IPS DF 19.7 (cell line): ENCODE data around the gene CATSPERB.
"Not testable (repeated sequence)": the region's sequence is repeated elsewhere in the genome, so short reads cannot be mapped to it uniquely, and the experiment has no call there.

Experiments used
- DNase-seq: peaks from one replicate; pipeline ENCODE4 v3.0.0-alpha.2; 2013; ENCODE audit warnings: low read depth, low spot score

The CATSPERB gene

DNA sequence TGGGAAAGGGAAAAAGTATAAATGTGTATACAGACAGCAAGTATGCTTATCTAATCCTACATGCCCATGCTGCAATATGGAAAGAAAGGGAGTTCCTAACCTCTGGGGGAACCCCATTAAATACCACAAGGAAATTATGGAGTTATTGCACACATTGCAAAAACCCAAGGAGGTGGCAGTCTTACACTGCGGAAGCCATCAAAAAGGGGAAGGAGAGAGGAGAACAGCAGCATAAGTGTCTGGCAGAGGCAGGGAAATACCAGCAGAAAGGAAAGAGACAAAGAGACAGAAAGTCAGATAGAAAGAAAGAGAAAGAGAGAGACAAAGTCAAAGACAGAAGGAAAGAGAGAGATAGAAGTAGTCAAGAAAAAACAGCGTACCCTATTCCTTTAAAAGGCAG lies 64.8 kb downstream of the CATSPERB start:
- DNase-seq, result not testable (repeated sequence)

DNA sequence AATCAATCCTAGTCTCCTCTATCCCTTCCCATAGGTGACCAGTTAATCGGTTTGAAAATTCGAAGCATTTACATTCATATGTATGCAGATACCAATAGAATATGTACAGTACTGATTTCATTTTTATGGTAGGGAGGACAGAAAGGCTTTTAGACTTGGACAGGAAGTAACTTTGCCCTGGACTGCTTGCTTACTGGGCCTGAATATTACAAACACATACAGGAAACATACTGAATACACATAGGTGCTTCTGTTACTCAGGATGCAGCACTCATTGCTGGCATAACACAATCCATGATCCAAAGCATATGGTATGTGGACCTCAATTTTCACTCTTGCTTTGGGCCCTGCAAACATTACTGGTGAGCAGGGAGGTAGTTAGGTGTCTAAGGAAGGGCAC lies 71.1 kb downstream of the CATSPERB start:
- no peak for DNase-seq

DNA sequence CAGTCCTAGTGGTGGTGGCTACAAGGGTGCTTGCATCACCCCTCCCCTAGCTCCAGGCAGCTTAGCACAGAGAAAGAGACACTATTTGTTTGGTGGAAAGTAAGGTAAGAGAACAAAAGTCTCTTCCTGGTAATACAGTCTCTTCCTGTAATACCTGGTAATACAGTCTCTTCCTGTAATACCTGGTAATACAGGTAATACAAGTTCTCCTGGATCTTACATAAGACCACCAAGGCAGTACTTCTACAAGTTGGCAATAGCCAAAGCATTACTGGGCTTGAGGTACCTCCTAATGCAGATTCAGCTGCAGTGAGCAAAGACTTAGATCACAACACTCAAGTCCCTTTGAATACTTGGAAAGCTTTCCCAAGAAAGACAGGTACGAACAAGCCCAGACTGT lies 77.0 kb downstream of the CATSPERB start:
- no peak for DNase-seq

- no peak for DNase-seq
These were observed 78.4 kb downstream of the CATSPERB start for GRCh38 chr14:91653451-91653850.

GRCh38 chr14:91649930-91650329 lies 82.0 kb downstream of the CATSPERB start:
- DNase-seq, result no peak

DNA sequence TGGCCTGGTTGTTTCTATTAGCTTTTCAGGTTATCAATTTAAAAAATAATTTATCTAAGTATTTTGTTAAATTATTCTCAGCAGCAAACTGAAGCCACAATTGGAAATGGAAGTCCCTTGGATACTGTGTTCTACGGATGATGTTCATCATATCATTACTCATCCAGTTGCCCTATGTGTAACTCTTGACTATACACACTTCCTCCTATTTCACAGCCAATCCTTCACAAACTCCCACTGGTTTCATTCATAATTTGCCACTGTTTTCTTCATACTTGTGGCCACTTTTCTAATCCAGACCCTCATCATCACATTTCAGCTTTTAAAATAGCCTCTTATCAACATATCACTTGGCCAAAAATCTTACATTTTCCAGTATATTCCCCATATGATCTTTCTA lies 84.0 kb downstream of the CATSPERB start:
- DNase-seq, result no peak

- DNase-seq, result no peak
These were observed 95.3 kb downstream of the CATSPERB start for GRCh38 chr14:91636604-91637003.

GRCh38 chr14:91624757-91625156 lies 107.1 kb downstream of the CATSPERB start:
- no peak for DNase-seq

DNA sequence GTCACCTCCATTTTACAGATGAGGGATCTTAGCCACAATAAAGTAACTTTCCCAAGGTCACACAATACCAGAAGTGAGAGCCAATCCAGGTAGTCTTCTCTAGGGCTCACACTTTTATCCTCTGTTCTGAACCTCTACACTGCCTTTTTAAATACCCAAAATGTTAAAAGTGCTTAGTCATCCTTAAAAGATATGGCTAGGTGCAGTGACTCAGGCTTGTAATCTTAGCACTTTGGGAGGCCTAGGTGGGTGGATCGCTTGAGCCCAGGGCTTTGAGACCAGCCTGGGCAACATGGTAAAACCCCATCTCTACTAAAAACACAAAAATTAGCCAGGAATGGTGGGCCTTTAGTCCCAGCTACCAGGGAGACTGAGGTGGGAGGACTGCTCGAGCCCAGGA lies 117.7 kb downstream of the CATSPERB start:
- DNase-seq, result no peak

DNA sequence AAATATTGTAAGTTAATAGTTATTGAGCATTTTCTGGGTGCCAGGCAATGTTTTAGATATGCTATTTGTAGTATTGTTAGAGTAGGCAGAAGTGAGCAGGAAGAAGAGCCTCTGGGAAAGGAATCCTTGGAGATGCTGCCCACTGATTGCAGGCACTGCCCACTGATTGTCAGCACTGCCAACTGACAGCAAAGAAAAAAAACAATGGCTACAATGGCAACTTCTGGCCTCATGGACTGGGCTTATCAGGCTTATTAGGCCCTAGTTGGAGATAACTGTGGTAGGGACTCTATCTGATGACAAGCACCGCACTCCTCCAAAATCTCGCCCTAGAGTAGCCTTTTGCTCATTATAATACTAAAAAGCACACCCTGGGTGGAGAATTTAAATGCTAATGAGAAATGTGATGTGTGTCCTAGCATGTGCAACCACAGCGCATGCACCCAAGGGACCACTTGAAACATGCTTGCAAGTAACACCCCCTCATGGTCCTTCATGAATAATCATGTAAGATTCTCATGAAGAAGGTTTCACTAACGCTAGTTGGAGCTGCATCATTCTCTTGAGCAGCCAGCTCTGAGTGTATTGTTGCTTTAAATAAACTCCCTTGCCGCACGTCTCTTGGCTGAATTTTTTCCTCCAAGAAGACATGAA lies 118.3 kb downstream of the CATSPERB start:
- no peak for DNase-seq

GRCh38 chr14:91611528-91611927 lies 120.4 kb downstream of the CATSPERB start:
- DNase-seq, result no peak

- no peak for DNase-seq
These were observed 122.7 kb downstream of the CATSPERB start for GRCh38 chr14:91609161-91609560.

DNA sequence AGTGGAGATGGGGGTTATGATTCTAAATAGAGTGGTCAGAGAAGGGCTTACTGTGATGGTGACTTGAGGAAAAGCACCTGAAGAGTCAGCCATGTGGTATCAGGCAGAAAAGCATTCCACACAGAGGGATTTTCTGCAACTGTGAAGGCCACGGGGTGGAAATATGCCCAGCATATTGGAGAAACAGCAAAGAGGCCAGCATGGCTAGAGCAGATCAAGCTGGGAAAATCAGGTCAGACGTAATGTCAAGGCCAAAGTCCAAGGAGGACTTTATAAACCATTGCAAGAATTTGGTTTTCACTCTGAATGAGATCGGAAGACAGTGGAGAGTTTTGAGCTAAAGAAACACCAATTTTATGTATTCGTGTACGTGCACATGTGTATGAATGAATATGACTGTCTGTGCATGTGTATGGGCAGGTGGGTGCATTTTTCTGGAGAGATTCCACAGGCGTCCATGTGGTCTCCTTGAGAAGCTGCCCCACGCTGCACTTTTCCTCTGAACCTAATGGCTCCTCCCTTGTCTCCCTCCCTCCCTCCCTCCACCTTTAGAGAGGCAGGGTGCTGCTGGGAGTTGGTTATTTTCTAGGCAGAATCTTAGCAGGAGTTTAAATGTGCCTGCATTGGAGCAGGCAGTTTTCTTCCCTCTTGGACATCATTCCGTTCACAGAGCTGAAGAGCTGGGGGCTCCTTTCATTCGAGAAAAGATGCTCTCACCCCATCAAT lies 124.4 kb downstream of the CATSPERB start:
- DNase-seq, result no peak

DNA sequence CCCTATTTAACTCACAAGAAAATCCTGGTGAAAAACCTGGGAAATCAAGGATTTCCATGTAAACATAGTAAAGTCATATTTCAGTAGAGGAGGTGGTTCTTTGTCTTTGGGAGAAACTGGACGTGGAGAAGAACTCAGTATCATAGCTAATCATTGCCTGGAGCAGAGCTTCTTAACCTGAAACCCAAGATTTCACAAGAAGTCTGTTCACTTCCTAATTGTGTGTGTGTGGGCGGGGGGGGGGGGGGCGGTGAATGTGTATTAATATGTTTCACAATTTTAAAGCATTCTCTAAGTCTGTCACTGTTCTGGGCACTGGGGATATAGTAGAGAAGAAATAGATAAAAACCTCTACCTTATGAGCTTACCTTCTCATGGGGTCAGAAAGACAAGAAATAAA lies 125.0 kb downstream of the CATSPERB start:
- no peak for DNase-seq

- not testable (repeated sequence) for DNase-seq
These were observed 127.3 kb downstream of the CATSPERB start for GRCh38 chr14:91604611-91605010.

DNA sequence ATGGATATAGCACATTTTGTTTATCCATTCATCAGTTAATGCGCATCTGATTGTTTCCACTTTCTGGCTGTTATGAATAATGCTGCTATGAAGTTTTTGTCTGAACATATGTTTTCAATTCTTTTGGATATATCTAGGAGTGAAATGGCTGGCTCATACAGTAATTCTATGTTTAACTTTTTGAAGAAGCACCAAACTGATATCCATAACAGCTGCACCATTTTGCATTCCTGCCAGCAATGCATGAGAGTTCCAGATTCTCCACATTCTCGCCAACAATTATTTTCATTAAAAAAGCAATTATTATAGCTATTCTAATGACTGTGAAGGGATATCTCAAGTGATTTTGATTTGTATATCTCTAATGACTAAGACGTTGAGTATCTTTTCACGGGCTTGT lies 131.9 kb downstream of the CATSPERB start:
- DNase-seq, result no peak

GRCh38 chr14:91595736-91596135 lies 136.2 kb downstream of the CATSPERB start:
- DNase-seq, result no peak

- not testable (repeated sequence) for DNase-seq
These were observed 137.9 kb downstream of the CATSPERB start for GRCh38 chr14:91593957-91594356.

DNA sequence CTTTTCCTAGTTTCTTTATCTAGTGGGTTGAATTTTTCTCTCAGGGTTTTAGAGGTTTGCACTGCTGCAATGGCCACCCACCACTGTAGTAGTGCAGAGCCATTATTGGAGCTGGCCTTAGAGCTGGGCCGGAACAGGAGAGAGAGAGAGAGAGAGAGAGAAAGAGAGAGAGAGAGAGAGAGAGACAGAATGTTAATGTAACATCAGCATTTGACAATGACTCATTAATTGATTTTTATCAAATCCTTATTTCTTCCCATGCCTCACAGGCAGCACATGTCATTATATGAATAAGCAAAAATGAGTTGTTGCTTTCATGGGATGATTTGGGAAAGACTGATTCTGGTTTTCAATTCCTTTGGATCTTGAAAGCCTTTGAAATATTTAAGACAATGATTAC lies 145.5 kb downstream of the CATSPERB start:
- DNase-seq, result no peak

DNA sequence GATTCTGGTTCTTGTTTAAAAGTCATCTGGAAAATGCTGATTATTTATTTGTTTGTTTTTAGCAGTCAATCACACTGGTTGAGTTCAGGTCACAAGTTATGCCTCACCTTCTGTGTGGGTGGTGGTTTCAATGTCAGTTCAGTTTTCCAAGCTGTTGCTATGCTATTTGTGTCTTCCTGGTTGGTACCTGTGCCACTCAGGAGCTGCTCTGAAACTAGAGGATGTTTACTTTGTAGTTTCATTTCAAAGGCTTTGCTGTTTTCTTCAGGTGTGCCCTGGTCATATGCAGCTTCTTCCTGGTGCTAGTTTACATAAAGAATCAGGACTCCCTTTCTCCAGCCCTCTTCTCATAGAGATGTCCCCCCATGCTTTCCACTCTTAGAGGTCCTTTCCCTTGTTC lies 146.0 kb downstream of the CATSPERB start:
- no peak for DNase-seq

- no peak for DNase-seq
These were observed 149.1 kb downstream of the CATSPERB start for GRCh38 chr14:91582761-91583160.

DNA sequence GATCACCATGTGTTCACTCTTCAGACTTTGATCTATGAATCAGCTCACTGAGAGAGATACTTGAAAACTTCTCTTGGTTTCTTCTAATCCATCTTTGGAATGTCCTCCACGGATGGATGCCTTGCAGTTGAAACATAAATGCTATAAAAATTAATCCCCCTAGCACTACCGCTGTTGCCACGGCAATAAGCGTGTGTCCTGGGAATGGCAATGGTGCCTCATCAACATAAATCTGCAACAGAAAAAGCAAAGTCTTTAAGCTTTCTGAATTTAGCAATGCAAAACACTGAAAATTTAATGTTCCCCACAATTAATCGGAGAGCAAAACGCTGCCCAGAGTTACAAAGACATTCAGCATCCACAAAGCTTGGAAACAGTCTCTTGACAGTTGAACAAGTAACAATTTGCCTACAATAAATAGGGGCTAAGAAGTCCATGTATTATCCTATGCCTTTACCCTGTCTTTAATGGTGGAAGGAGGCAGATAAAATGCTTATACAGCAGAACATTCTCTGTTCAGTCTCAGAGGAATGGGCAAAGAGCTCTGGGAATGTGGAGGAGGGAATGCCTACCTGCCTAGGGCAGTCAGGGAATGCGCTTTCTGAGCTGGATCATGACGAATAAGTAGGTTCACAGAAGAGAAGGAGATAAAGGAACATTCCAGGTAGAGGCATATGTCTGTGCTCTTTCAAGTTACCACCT lies 150.9 kb downstream of the CATSPERB start:
- no peak for DNase-seq
